ENCODE data around the gene SFTPD. TPM values are rescaled to one million over a fixed set of nuclear protein-coding genes. Genes with fewer than 3 reads are reported as not detected.
"Not testable (repeated sequence)": the region's sequence is repeated elsewhere in the genome, so short reads cannot be mapped to it uniquely, and the experiment has no call there.

The SFTPD gene
- total RNA-seq, 2 donors from 2014 or later: not detected

DNA sequence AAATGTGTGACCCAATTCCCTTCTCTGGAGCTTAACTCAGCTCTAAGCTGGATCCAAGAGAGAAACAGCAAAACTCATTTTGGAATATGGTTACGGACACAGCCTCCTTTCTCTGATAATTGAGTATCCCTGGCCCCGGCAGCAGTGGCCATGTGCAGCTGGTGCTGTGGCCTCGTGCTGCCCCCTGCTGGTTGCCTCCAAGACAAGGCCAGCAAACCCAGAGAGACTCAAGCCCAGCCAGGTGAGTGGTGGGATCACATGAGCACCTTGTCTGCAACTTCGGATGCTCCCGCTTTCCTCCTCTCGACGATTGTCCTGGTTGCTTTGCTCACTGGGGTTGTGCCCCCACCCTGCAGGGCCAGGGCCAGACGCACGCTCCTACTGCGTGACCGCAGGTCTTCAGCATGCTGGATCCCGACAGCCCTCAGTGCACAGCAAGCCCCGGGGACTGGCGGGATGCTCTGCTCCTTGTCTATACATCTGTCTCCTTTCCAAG, 19.4 kb downstream of the SFTPD start:
- ATAC-seq (peak; percentile 96), DNase-seq (peak; percentile 60 to 86)
- intact Hi-C loops (cut with DNase I, micrococcal nuclease): no loop called here

DNA sequence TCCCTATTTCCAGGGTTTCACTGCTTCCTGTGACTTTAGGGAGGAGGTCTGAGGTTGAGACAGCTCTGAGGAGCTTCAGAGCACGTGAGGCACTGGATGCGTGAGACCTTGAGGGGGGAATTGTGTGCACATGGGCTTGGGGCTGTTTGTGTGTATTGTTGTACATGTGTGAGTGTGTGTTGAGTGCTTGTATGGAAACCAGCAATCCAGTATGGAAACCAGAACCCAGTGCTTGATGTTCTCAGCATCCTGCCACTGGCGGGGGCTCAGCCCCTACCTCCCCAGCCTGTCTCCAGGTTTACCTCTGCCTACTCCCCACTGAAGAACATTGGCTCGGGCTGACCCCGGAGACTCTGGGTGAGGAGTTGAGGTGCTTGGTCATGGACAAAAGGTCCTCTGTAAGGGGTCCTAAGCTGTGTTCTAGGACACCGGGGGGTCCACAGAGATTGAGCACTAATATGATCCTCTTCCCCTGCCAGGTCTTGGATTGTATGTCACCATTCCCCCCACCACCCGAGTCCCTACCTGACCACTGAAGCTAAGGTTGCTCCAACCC, 20.8 kb downstream of the SFTPD start:
- intact Hi-C loops (cut with DNase I, micrococcal nuclease): no loop called here
- DNase-seq: no peak
- no peak for ATAC-seq

DNA sequence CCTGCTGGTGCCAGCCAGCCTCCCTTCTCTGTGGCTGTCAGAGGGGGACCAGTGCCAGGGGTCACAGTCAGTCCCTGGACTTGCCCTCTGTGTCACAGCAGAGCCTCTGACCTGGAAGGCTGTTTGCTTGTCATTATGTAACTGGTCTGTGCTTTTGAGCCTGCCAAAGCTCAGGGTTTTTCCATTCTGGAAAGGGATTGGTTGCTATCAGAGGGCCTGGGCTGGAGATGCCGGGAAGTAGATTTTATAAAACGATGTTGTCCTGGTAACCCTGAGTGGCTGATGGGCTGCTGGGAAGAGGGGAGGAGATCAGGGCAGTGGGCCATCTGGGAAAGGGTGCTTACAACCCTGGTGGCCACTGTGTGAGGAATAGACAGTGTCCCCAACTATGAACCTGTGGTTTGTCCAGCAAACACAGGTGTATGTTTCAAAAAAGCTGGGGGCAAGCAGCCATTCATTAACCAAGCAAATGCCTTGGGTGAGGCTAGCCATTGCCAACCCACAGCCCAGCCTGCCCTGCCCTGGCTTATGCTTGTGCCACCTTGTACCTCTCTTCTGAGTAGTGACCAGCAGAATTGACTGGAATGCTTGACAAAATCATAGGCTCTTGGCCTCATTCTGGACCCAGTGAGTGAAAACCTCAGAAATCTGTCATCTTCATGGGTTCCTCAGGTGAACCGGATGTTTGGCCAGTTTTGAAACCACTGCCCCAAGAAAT, 21.6 kb downstream of the SFTPD start:
- DNase-seq: no peak
- intact Hi-C loops (cut with DNase I, micrococcal nuclease): no loop called here
- ATAC-seq: no peak

DNA sequence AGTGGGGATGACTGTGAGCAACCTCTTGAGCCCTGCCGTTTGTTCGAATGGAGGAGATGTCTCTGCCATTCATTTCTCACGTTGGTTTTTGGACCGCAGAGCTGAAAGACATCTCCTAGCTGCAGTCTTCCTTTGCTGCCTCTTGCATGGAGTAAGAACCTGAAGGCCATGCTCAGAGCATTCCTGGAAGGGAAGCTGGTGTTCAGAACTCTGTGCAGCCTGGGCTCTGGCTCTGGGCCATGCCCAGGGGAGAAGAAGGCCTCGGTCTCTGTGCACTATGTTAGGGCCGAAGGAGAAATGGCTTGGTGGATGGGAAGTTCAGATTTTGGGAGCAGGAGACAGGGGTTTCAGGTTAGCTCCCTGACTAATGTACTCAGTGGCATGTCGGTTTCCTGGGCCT, 22.9 kb downstream of the SFTPD start:
- ATAC-seq (no peak), DNase-seq (no peak)
- intact Hi-C loops (cut with DNase I, micrococcal nuclease): no loop called here

DNA sequence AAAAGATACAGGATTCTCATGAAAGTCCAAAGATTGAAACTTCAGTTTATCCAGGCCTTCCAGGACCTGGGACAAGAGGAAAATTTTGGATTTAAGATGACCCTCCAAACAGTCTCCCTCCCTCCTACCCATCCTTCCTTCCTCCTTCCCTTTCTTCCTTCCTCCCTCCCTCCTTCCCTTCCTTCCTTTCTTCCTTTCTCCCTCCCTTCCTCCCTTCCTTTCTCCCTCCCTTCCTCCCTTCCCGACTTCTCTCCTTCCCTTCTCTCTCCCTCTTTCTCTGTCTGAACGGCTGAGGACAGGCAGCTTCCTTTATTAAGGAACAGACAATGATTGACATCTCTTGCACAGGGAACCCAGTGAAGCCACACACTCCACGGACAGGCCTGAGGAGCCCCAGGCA, 23.3 kb downstream of the SFTPD start:
- ATAC-seq: no peak
- intact Hi-C loops (cut with DNase I, micrococcal nuclease): no loop called here
- no peak for DNase-seq

DNA sequence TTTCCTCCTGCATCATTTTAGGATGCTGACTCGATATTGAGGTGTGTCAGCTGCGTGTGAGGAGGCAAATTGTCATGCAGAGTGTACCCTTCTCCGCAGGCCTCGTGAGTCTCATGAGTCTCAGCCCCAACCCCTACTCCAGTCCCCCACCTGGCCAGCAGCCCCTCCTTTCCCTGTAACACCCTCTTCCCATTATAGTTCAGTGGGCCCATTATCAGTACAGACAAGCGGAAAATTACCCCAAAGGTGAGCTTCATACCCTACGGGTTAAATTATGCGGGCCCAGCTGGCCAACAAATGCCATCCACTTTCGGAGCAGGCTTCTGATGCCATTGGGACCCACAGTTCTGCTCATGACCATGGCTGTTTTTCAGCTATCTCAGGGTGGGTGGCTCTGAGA, 25.2 kb downstream of the SFTPD start:
- no peak for ATAC-seq
- intact Hi-C loops (cut with DNase I, micrococcal nuclease): no loop called here

DNA sequence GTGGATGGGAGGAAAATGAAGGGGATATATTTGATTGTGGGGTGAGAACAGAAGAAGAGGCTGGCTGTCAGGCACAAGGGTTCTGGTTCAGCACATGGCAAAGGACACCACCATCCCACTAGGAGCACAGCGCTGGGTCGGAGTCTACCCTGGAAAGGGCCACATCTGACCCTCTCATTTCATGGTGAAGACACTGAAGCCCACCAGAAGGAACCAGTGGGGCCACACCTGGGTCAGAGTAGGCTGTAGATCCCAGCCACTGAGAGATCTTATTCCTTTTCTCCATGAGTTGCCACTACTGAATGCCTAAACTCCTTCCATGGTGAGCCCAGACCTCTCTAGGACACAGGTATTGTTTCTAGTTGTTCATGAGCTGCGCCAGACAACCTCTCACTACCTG, 25.8 kb downstream of the SFTPD start:
- no peak for ATAC-seq
- intact Hi-C loops (cut with DNase I, micrococcal nuclease): no loop called here

More for the DNA sequence above, 25.2 kb downstream of the SFTPD start:
- no peak for DNase-seq

DNA sequence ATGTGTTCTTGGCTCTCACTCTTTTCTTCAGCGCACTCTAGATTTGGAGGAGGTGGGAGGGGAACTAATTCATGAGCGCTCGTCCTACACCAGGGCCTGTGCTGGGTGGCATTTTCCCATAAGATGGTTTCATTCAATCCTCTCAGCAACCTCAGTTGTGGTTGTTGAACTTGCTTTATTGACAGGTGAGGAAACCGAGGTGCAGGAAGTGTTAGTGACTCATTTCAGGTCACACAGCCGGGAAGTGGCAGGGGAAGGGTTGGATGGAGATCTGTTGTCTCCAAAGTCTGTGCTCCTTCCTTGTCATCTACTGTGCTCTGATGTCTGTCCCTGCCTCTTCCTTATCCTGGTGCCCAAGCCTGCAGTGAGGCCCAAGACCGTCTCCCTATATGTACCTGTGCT, 26.9 kb downstream of the SFTPD start:
- DNase-seq; intact Hi-C loops (cut with DNase I, micrococcal nuclease); ATAC-seq: not testable (repeated sequence)

More for the DNA sequence above, 25.8 kb downstream of the SFTPD start:
- DNase-seq: no peak

DNA sequence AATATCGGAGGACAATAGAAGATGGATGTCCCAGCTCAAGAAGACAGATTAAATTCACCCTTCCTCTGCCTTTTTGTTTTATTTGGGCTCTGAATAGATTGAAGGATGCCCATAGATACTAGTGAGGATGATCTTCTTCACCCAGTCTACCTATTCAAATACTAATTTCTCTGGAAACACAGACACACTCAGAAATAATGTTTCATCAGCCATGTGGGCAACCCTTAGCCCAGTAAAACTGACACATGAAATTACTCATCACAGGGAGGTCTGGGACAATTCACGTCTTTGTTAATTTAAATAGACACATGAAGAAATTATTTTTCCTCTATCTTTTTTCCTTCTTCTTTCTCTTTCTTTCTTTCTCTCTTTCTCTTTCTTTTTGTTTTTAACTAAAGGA, 33.1 kb downstream of the SFTPD start:
- DNase-seq; ATAC-seq; intact Hi-C loops (cut with DNase I, micrococcal nuclease): not testable (repeated sequence)

DNA sequence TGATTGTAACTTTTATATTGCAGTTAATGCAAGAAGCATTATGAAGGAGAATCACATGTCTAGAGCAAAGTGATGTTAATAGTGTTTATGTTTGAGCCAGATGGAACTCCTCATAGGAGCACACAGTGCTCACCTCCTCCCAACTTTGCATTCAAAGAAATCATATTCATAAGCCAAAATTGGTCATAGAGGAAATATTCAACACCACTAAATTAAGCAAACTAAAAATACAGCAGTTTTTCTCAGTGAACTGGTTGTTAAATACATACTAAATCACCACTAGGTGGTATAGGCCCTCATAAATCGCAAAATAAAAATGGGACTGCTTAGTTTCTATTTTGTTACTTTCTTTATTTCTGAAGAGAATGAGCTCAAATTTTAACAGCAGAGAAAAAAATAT, 34.4 kb downstream of the SFTPD start:
- ATAC-seq; intact Hi-C loops (cut with DNase I, micrococcal nuclease); DNase-seq: not testable (repeated sequence)

DNA sequence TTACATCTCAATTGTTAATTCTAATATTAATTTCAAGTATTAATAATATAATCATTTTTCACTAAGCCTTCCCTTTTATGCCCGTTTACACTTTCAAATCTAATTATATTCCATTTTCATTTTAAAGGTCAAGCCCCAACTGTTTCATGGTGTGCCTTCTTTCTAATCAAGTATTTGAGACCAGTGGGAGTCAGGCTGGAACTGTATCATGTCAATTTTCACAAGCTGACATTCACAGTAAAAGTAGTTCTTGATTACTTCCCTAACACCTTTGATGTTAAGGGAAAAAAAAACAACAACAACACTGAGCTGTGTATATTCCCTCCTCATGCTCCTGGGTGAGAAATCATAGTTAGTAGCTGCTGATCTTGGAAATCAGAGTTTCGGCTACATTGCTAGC, 38.1 kb downstream of the SFTPD start:
- intact Hi-C loops (cut with DNase I, micrococcal nuclease): no loop called here
- DNase-seq: no peak
- no peak for ATAC-seq

DNA sequence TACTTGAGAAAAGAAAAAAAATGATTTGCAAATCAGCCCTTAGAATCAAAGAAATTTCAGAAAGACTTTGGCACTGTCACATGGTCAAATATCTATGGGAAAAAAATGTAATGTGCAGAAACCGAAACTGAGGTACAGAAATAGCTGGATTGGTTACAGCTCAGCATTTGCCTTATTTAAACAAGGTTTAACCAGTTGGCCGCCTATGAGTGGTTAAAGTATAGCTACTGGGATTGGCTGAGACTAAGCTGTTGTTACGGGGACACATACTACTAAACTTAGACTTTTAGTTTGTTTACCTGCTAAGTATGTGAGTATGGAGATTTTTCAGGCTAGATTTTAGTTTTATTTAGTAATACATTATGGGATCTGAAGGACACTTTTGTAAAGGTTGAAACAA, 38.6 kb downstream of the SFTPD start:
- ATAC-seq (no peak), DNase-seq (no peak)

DNA sequence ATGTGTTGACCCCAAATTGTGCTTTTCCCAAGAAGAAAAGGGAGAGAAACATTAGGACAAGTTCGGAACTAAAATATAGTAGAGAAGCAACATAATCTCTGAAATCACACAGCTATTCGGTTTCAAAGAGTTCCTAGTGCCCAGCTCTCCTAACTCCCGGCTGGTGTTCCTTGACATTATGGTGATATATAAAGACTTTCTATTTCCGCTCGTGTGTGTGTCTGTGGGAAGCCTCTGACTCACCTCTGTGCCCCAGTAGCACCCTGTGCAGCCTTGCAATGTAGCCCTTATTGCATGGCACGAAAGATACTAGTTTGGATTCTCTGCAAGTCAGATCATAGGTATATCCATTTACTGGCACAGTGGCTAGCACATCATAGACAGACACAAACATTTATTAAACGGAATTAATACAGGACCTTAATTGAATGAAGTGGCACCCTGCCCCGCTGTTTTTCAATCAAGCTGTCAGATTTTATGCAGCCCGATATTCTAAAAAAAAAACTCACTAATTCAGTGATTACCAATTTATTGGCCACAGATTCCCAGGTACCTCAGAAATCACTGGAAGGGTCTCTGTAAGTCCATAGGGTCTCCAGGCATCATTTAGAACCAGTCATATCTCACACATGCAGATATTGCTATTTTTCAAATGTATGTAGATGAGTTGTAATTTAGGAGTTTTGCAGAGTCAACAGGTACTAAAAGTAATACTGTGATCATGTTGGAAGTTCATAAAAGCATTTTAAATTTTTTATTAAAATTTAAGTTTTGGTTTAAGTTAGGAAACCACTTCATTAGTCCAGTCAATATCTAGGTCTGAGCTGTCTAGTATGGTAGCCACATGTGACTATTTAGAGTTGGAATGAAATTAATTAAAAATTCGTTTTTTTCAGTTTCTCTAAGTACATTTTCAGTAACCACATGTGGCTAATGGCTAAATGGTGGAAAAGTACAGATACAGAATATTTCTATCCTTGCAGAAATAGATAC, 43.3 kb downstream of the SFTPD start:
- intact Hi-C loops (cut with DNase I, micrococcal nuclease): no loop called here
- DNase-seq: no peak
- peak; percentile 40 for ATAC-seq

More for the DNA sequence above, 38.6 kb downstream of the SFTPD start:
- intact Hi-C loops (cut with DNase I, micrococcal nuclease): no loop called here

DNA sequence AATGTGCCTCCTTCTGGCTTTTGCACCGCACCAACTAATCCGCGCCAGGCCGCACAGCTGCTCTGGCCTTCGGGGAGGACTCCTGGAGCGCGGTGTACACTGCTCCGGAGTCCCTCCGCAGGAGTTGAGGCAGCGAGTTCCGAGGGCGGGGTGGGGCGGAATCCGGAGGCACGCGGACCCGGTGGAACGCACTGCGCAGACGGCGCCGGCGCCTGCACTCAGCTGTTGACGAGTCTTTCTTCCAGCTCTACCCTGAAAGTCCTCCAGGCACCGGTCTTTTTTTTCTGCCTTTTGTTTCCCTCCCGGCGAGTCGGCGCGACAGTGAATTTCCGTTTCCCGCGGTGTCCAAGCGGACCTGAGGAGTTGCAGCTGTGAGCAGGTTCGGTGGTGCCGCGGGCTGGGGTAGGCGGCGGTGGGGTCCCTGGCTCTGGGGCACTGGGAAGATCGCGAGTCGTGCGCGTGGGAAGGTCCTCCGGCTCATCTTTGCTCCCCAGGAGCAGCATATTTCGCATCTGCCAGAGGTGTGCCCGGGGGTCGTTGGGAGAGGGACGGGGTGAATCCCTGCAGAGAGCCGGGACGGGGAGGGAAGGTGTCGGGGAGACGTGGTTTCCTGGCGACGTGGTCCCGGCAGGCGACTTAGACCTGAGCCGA, 44.1 kb downstream of the SFTPD start:
- ATAC-seq (peak; percentile 86), DNase-seq (peak; percentile 40 to 69)
- intact Hi-C loops (cut with DNase I, micrococcal nuclease): no loop called here

DNA sequence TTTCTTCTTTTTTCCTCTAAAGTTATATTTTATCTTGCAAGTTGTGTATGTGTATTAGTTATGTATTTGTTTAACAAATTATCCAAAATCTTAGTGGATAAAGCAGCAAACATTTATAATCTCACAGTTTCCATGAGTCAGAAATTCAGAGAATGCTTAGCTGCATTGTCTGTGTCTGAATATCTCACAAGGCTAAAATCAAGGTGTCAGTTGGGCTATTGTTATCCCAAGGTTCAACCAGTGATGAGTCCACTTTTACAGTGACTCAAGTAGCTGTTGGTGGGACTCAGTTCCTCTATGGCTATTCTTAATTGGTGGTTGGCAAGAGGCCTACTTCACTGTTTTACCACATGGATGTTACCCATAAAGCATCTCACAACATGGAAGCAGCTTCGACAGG, 47.3 kb downstream of the SFTPD start:
- DNase-seq; ATAC-seq; intact Hi-C loops (cut with DNase I, micrococcal nuclease): not testable (repeated sequence)

DNA sequence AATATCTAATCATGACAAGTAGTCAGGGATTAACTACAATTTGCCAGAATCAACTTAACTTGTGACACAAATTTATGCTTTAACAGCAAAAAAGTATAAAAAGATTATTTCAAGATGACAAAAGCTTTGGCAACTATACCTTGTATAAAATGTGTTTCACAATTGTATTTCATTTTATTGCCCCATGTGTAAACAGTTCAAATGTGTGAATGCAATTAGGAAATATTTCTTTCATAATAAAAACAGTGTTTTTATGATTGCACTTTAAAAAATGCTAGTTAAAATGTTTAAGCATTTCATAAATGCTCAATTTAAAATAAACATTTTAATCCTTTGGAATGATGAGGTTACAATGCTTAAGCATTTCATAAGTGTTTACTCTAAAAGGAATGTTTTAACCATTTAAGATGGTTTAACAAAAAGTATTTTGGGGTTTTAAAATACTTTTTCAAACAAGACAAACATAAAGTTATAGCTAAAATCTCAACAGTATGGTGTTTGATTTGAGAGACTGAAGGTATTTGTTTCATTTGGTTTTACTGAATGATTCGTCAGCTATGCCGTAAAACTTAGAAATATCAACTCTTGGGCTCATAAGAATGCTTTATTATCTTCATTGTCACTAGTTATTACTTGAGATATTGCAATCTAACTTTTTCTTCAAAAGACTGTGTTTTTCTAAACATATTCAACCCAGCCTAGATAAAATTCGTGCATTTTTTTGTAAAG, 50.1 kb downstream of the SFTPD start:
- intact Hi-C loops (cut with DNase I, micrococcal nuclease): no loop called here
- DNase-seq (no peak), ATAC-seq (no peak)

DNA sequence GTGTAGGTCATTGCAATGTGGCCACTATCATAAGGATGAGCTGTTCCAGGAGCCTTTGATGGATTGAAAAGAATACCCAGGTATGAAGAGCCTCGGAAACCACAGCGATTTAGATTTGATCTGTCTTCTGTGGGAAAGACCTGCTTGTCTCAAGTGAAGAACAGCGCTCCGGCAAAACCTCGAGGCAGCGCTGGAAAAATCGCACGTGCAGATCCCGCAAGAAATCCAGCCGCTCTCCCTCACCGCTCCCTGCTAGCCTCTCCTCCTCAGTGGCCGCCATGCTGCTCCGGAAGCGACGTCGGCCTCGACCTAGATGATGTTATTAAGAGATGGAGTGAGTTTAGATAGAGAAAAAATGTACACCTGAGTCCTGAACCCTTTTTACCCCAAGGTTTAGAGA, 56.0 kb downstream of the SFTPD start:
- ATAC-seq; DNase-seq; intact Hi-C loops (cut with DNase I, micrococcal nuclease): not testable (repeated sequence)

DNA sequence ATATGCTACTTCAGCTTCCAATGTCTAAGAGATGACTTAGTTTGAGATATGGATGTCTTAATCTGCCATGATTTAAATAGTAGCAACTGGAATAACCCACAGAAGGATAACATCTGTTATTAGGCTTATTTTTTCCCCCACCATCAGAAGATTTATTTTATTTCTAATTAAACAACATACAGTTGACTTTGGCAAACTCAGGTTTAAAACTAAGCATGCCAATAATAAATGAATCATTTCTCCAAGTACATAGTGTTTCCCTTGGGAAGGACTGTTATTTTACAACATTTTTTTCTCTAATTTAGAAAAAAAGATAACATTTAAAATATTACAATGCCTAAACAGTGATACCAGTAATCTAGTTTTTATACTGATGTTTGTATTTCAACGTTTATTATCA, 58.4 kb downstream of the SFTPD start:
- ATAC-seq (no peak), DNase-seq (no peak)
- intact Hi-C loops (cut with DNase I, micrococcal nuclease): no loop called here

Measured in left colon (tissue), 2 donors.